RWPE2 (cell line): ENCODE results near the gene INHBA.
A peak's percentile ranks its signal among the peaks of the same experiment; 100 is the strongest.

Source experiments
- ATAC-seq: fragments of 200-7000 bp; cut with Tn5 transposase; 3 replicates; pipeline ENCODE4 v1.9.1; 2021; ENCODE audit warnings: low read depth
- DNase-seq: peaks from one replicate; pipeline ENCODE4 v3.0.0-alpha.2; 2020; ENCODE audit warnings: low spot score
- H3K27ac ChIP-seq: fragments of 450-650 bp; 2 replicates; pipeline ENCODE4 v1.5.1; 2017; ENCODE audit warnings: mild to moderate bottlenecking; ENCODE audit not compliant: poor library complexity, severe bottlenecking
- H3K27me3 ChIP-seq: fragments of 250-450 bp; sonication (Bioruptor Pico); 2 replicates; pipeline ENCODE4 v1.5.1; 2021; ENCODE audit warnings: mild to moderate bottlenecking, moderate library complexity; ENCODE audit not compliant: insufficient read depth, poor library complexity, severe bottlenecking
- H3K36me3 ChIP-seq: fragments of 250-450 bp; sonication (Bioruptor Pico); 2 replicates; pipeline ENCODE4 v1.5.1; 2020; ENCODE audit warnings: low read depth, mild to moderate bottlenecking, moderate library complexity
- H3K4me1 ChIP-seq: fragments of 250-450 bp; sonication (Bioruptor Pico); 2 replicates; pipeline ENCODE4 v1.5.1; 2021; ENCODE audit warnings: mild to moderate bottlenecking, moderate library complexity; ENCODE audit not compliant: insufficient read depth, poor library complexity, severe bottlenecking
- H3K4me3 ChIP-seq: fragments of 250-450 bp; sonication (Bioruptor Pico); 2 replicates; pipeline ENCODE4 v1.5.1; 2021; ENCODE audit warnings: mild to moderate bottlenecking, moderate library complexity; ENCODE audit not compliant: severe bottlenecking
- H3K9me3 ChIP-seq: fragments of 250-450 bp; sonication (Bioruptor Pico); 2 replicates; pipeline ENCODE4 v1.5.1; 2021; ENCODE audit warnings: mild to moderate bottlenecking, moderate library complexity; ENCODE audit not compliant: severe bottlenecking
- CTCF ChIP-seq: fragments of 450-650 bp; IDR thresholded peaks from one replicate; pipeline ENCODE4 v1.5.1; 2017; ENCODE audit warnings: mild to moderate bottlenecking, moderate library complexity; ENCODE audit not compliant: poor library complexity, severe bottlenecking

INHBA gene

GRCh38 chr7:41708581-41709358 lies 5.9 kb upstream of the INHBA start:
- TF ChIP-seq CTCF: no peak
- no peak overlapping the region for H3K27ac ChIP-seq
- no peak for ATAC-seq
- peaks cover 6% of the 10 kb centered on the region for H3K4me1 ChIP-seq
- H3K9me3 ChIP-seq: no peaks in the 10 kb centered on the region
- H3K4me3 ChIP-seq: no peak overlapping the region
- no peaks in the 10 kb centered on the region for H3K36me3 ChIP-seq
- H3K27me3 ChIP-seq: no peaks in the 10 kb centered on the region
- DNase-seq: no peak

GRCh38 chr7:41706228-41706930 lies 3.5 kb upstream of the INHBA start:
- no peak for TF ChIP-seq CTCF
- DNase-seq: no peak
- peaks cover 12% of the 10 kb centered on the region for H3K4me1 ChIP-seq
- H3K4me3 ChIP-seq: no peak overlapping the region
- no peaks in the 10 kb centered on the region for H3K9me3 ChIP-seq
- H3K27ac ChIP-seq: no peak overlapping the region
- ATAC-seq: no peak
- peaks cover 13% of the 10 kb centered on the region for H3K36me3 ChIP-seq
- H3K27me3 ChIP-seq: no peaks in the 10 kb centered on the region

GRCh38 chr7:41705109-41705901 lies 2.4 kb upstream of the INHBA start:
- Histone ChIP-seq H3K27ac (peak overlapping the region; percentile 75), H3K27me3 (no peaks in the 10 kb centered on the region), H3K36me3 (peaks cover 18% of the 10 kb centered on the region), H3K4me3 (peak overlapping the region; percentile 34), H3K4me1 (peaks cover 12% of the 10 kb centered on the region), H3K9me3 (no peaks in the 10 kb centered on the region)
- peak; percentile 96 for TF ChIP-seq CTCF
- peak; percentile 90 for DNase-seq
- peak; percentile 87 for ATAC-seq

- Histone ChIP-seq H3K4me1 (peaks cover 28% of the 10 kb centered on the region), H3K4me3 (peak overlapping the region; percentile 43)
Observed at GRCh38 chr7:41701068-41701941, 1.6 kb downstream of the INHBA start.

More at GRCh38 chr7:41701068-41701941, 1.6 kb downstream of the INHBA start:
- no peak for TF ChIP-seq CTCF
- ATAC-seq (no peak), DNase-seq (no peak)
- Histone ChIP-seq H3K9me3 (no peaks in the 10 kb centered on the region), H3K36me3 (peaks cover 56% of the 10 kb centered on the region), H3K27me3 (no peaks in the 10 kb centered on the region), H3K27ac (peak overlapping the region; percentile 75)
